Neural progenitor cell (in vitro differentiated cells): Measurements from ENCODE around the gene RAPGEF5.

Experiments
- EZH2 ChIP-seq: fragments of 200-600 bp; sonication (generic); IDR thresholded peaks from 2 replicates; pipeline ENCODE4 v1.6.1; 2017; ENCODE audit warnings: antibody characterized with exemption, mild to moderate bottlenecking, moderate library complexity
- EZH2phosphoT487 ChIP-seq: fragments of 200-600 bp; sonication (generic); IDR thresholded peaks from 2 replicates; pipeline ENCODE4 v1.6.1; 2017; ENCODE audit warnings: antibody characterized with exemption
- TF ChIP-seq, protein P1 (sequence below): fragments of 200-600 bp; sonication (generic); IDR thresholded peaks from 2 replicates; pipeline ENCODE4 v1.5.1; 2017; ENCODE audit warnings: antibody characterized with exemption, mild to moderate bottlenecking

DNA sequence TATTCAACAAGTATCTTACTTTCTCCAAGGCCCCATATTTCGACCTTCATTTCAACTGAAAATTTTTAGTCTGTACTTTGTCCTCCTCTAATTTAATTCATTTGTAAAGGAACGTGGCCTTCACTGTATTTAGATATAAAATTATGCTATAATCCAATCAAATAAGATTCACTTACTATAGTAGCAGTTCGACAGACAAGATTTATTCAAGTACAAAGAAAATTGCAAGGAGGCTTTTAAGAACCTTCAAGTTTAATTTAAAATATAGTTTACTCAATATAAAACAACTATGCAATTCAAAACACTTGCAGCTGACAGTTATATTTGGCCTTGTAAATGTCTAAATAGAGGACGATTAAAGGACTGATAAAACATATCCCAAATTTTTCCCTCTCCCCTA is 85.6 kb downstream of the RAPGEF5 start:
- TF ChIP-seq, protein P1, sequence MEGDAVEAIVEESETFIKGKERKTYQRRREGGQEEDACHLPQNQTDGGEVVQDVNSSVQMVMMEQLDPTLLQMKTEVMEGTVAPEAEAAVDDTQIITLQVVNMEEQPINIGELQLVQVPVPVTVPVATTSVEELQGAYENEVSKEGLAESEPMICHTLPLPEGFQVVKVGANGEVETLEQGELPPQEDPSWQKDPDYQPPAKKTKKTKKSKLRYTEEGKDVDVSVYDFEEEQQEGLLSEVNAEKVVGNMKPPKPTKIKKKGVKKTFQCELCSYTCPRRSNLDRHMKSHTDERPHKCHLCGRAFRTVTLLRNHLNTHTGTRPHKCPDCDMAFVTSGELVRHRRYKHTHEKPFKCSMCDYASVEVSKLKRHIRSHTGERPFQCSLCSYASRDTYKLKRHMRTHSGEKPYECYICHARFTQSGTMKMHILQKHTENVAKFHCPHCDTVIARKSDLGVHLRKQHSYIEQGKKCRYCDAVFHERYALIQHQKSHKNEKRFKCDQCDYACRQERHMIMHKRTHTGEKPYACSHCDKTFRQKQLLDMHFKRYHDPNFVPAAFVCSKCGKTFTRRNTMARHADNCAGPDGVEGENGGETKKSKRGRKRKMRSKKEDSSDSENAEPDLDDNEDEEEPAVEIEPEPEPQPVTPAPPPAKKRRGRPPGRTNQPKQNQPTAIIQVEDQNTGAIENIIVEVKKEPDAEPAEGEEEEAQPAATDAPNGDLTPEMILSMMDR = no peak
- TF ChIP-seq EZH2 = no peak
- TF ChIP-seq EZH2phosphoT487 = no peak
